Rectal smooth muscle tissue (tissue), 1 donor: ENCODE data around the gene CEP70.

Experiments
- H3K27ac ChIP-seq: one replicate; pipeline ENCODE4 v1.7.0; 2013; ENCODE audit warnings: low read depth, low read length, inconsistent platforms
- H3K27me3 ChIP-seq: one replicate; pipeline ENCODE4 v1.7.0; 2013; ENCODE audit warnings: low read length; ENCODE audit not compliant: control insufficient read depth, insufficient read depth
- H3K36me3 ChIP-seq: one replicate; pipeline ENCODE4 v1.7.0; 2013; ENCODE audit warnings: low read length; ENCODE audit not compliant: control insufficient read depth, insufficient read depth
- H3K4me1 ChIP-seq: one replicate; pipeline ENCODE4 v1.7.0; 2013; ENCODE audit warnings: low read length; ENCODE audit not compliant: control insufficient read depth, insufficient read depth
- H3K4me3 ChIP-seq: one replicate; pipeline ENCODE4 v1.7.0; 2013; ENCODE audit warnings: low read length
- H3K9ac ChIP-seq: one replicate; pipeline ENCODE4 v1.7.0; 2013; ENCODE audit warnings: low read length

CEP70 gene

GRCh38 chr3:138594150-138594934 lies at the start of gene CEP70:
Gene CEP70 (minus strand): TSS chr3:138594260. CDS start chr3:138572927, 21,333 bp downstream.
- H3K27ac ChIP-seq = peak within 1 kb of the TSS; percentile 89
- peak within 1 kb of the TSS; percentile 94 for H3K4me3 ChIP-seq
- H3K4me1 ChIP-seq = no peaks in the 10 kb centered on the region
- peak within 1 kb of the TSS; percentile 69 for H3K9ac ChIP-seq
- no peaks in the 10 kb centered on the region for H3K36me3 ChIP-seq
- H3K27me3 ChIP-seq = no peaks in the 10 kb centered on the region

- Histone ChIP-seq H3K4me1 (no peaks in the 10 kb centered on the region), H3K9ac (no peak overlapping the region), H3K27ac (no peak overlapping the region), H3K27me3 (no peaks in the 10 kb centered on the region), H3K4me3 (no peak overlapping the region), H3K36me3 (no peaks in the 10 kb centered on the region)
Measured at GRCh38 chr3:138642927-138643253, 48.8 kb upstream of the CEP70 start.

GRCh38 chr3:138642226-138642926 lies 48.3 kb upstream of the CEP70 start:
- Histone ChIP-seq H3K4me3 (no peak overlapping the region), H3K27ac (no peak overlapping the region), H3K36me3 (no peaks in the 10 kb centered on the region), H3K9ac (no peak overlapping the region), H3K4me1 (no peaks in the 10 kb centered on the region), H3K27me3 (no peaks in the 10 kb centered on the region)

GRCh38 chr3:138640537-138640936 lies 46.5 kb upstream of the CEP70 start:
- Histone ChIP-seq H3K4me1 (no peaks in the 10 kb centered on the region), H3K27me3 (no peaks in the 10 kb centered on the region), H3K36me3 (no peaks in the 10 kb centered on the region), H3K9ac (no peak overlapping the region), H3K4me3 (no peak overlapping the region), H3K27ac (no peak overlapping the region)

- no peak overlapping the region for H3K9ac ChIP-seq
- no peaks in the 10 kb centered on the region for H3K27me3 ChIP-seq
- H3K4me1 ChIP-seq = no peaks in the 10 kb centered on the region
- no peaks in the 10 kb centered on the region for H3K36me3 ChIP-seq
- no peak overlapping the region for H3K4me3 ChIP-seq
- H3K27ac ChIP-seq = no peak overlapping the region
Measured at GRCh38 chr3:138638641-138639040, 44.6 kb upstream of the CEP70 start.

- Histone ChIP-seq H3K4me1 (no peaks in the 10 kb centered on the region), H3K4me3 (no peak overlapping the region), H3K27ac (no peak overlapping the region), H3K27me3 (no peaks in the 10 kb centered on the region), H3K36me3 (no peaks in the 10 kb centered on the region), H3K9ac (no peak overlapping the region)
Measured at GRCh38 chr3:138629526-138629925, 35.5 kb upstream of the CEP70 start.

- Histone ChIP-seq H3K36me3 (no peaks in the 10 kb centered on the region), H3K27ac (no peak overlapping the region), H3K4me1 (no peaks in the 10 kb centered on the region), H3K4me3 (no peak overlapping the region), H3K9ac (no peak overlapping the region), H3K27me3 (no peaks in the 10 kb centered on the region)
Measured at GRCh38 chr3:138625707-138626365, 31.8 kb upstream of the CEP70 start.

- H3K4me3 ChIP-seq = no peak overlapping the region
Measured at GRCh38 chr3:138624518-138624917, 30.5 kb upstream of the CEP70 start.

GRCh38 chr3:138620431-138620830 lies 26.4 kb upstream of the CEP70 start:
- Histone ChIP-seq H3K4me3 (no peak overlapping the region), H3K27me3 (no peaks in the 10 kb centered on the region), H3K36me3 (no peaks in the 10 kb centered on the region), H3K4me1 (no peaks in the 10 kb centered on the region), H3K9ac (no peak overlapping the region), H3K27ac (no peak overlapping the region)

More at GRCh38 chr3:138624518-138624917, 30.5 kb upstream of the CEP70 start:
- Histone ChIP-seq H3K27me3 (no peaks in the 10 kb centered on the region), H3K36me3 (no peaks in the 10 kb centered on the region), H3K4me1 (no peaks in the 10 kb centered on the region), H3K27ac (no peak overlapping the region), H3K9ac (no peak overlapping the region)

GRCh38 chr3:138615462-138615861 lies 21.4 kb upstream of the CEP70 start:
- Histone ChIP-seq H3K36me3 (no peaks in the 10 kb centered on the region), H3K27ac (no peak overlapping the region), H3K9ac (no peak overlapping the region), H3K4me1 (no peaks in the 10 kb centered on the region), H3K27me3 (no peaks in the 10 kb centered on the region), H3K4me3 (no peak overlapping the region)

GRCh38 chr3:138609898-138610266 lies 15.8 kb upstream of the CEP70 start:
- H3K4me3 ChIP-seq = peak overlapping the region; percentile 95
- H3K27ac ChIP-seq = peak overlapping the region; percentile 97
- no peaks in the 10 kb centered on the region for H3K27me3 ChIP-seq
- H3K36me3 ChIP-seq = no peaks in the 10 kb centered on the region
- no peaks in the 10 kb centered on the region for H3K4me1 ChIP-seq
- H3K9ac ChIP-seq = no peak overlapping the region

GRCh38 chr3:138608322-138609135 lies 14.5 kb upstream of the CEP70 start, which contains the start of gene FAIM:
Gene FAIM (plus strand): TSS chr3:138608771. CDS start chr3:138619727, 10,956 bp downstream.
- Histone ChIP-seq H3K4me1 (no peaks in the 10 kb centered on the region), H3K9ac (peak within 1 kb of the TSS; percentile 81), H3K36me3 (no peaks in the 10 kb centered on the region)

More at GRCh38 chr3:138608322-138609135, 14.5 kb upstream of the CEP70 start, which contains the start of gene FAIM:
- Histone ChIP-seq H3K27ac (peak within 1 kb of the TSS; percentile 97), H3K27me3 (no peaks in the 10 kb centered on the region), H3K4me3 (peak within 1 kb of the TSS; percentile 95)
